Tibial artery (tissue), 4 donors: ENCODE measurements around the gene ATAD3C.
"Not testable (repeated sequence)": the region's sequence is repeated elsewhere in the genome, so short reads cannot be mapped to it uniquely, and the experiment has no call there.

Source experiments
- DNase-seq, 2 donors: peaks; one replicate each; pipeline ENCODE4 v3.0.0-alpha.2; 2019
- H3K27ac ChIP-seq, 2 donors: fragments of 200-600 bp; sonication (generic) in 1 of 2; 1 replicate in 1 of 2; 2 replicates in 1 of 2; pipeline ENCODE4 v1.5.1; 2018 to 2019; ENCODE audit warnings: mild to moderate bottlenecking in 1 of 2
- H3K27me3 ChIP-seq, 2 donors: fragments of 200-600 bp; sonication (generic) in 1 of 2; one replicate each; pipeline versions ENCODE4 v1.5.1 to v1.6.0; 2016 to 2019
- H3K36me3 ChIP-seq, 3 donors: fragments of 200-600 bp; sonication (generic) in 2 of 3; one replicate each; pipeline ENCODE4 v1.5.1; 2016 to 2019; ENCODE audit warnings: mild to moderate bottlenecking in 2 of 3
- H3K4me1 ChIP-seq, 4 donors: fragments of 200-600 bp; sonication (generic) in 2 of 4; 1 replicate in 3 of 4; 2 replicates in 1 of 4; pipeline ENCODE4 v1.5.1; 2016 to 2019
- H3K4me3 ChIP-seq, 2 donors: fragments of 200-600 bp; sonication (generic) in 1 of 2; 1 replicate in 1 of 2; 2 replicates in 1 of 2; pipeline ENCODE4 v1.5.1; 2018 to 2019; ENCODE audit warnings: mild to moderate bottlenecking in 2 of 2
- H3K9me3 ChIP-seq, 3 donors: fragments of 200-600 bp; sonication (generic) in 1 of 3; one replicate each; pipeline ENCODE4 v1.5.1; 2016 to 2019
- intact Hi-C: fragments of 100-400 bp; cut with DNase I; formaldehyde crosslinking; loops from one replicate; pipeline ENCODE4 v1.15.0; 2023; ENCODE audit warnings: low total_unique reads
- TF ChIP-seq, protein P1 (sequence below), 2 experiments: fragments of 200-600 bp in 1 of 2; fragments of 450-650 bp in 1 of 2; IDR thresholded peaks; one replicate each; pipeline ENCODE4 v1.5.1; 2017 to 2019; ENCODE audit warnings: antibody characterized with exemption in 2 of 2, mild to moderate bottlenecking in 1 of 2, moderate library complexity in 1 of 2

The ATAD3C gene

DNA sequence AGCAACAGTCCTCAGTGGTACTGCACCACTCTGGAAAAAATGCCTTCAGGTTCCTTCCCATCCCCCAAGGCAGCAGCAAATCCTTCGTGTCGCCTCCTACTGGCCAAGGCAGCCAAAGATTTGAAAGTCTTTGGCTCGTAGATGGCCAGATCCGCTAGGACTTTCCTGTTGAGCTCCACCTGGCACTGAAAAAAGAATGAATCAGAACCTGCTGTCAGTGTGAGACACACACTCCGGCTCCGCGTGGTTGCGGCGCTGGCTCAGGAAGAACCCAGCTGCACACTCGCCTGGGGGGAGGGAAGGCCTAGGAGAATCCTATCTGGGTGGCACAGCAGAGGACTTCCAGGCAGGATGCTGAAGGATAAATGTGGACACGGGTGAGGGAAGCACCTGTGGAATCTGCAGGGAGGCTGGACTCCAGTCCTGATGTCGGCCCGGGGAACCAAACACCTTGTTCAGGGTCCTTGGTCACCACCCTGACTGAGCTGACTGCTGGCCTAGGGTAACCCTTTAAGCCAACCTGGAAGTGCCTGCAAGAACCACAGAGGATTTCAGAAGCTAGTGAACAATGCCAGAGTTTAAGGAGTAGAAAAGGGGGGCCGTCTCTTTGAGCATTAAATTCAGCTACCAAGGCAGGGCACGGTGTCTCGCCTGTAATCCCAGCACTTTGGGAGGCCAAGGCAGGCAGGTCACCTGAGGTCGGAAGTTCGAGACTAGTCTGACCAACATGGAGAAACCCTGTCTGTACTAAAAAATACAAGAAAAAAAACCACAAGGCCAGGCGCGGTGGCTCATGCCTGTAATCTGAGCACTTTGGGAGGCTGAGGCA, 47.2 kb upstream of the ATAD3C start:
- H3K4me3 ChIP-seq: no peak overlapping the region
- DNase-seq: no peak
- H3K27ac ChIP-seq: no peak overlapping the region
- no peaks in the 10 kb centered on the region for H3K9me3 ChIP-seq
- intact Hi-C loops: loop anchor here (5.0 kb wide), 1 partner anchor 40 kb away; no protein-coding TSS in a partner anchor
- peaks cover 0 to 48% (median 41%) of the 10 kb centered on the region in 4 donors for H3K4me1 ChIP-seq
- no peaks in the 10 kb centered on the region for H3K27me3 ChIP-seq
- TF ChIP-seq, protein P1, sequence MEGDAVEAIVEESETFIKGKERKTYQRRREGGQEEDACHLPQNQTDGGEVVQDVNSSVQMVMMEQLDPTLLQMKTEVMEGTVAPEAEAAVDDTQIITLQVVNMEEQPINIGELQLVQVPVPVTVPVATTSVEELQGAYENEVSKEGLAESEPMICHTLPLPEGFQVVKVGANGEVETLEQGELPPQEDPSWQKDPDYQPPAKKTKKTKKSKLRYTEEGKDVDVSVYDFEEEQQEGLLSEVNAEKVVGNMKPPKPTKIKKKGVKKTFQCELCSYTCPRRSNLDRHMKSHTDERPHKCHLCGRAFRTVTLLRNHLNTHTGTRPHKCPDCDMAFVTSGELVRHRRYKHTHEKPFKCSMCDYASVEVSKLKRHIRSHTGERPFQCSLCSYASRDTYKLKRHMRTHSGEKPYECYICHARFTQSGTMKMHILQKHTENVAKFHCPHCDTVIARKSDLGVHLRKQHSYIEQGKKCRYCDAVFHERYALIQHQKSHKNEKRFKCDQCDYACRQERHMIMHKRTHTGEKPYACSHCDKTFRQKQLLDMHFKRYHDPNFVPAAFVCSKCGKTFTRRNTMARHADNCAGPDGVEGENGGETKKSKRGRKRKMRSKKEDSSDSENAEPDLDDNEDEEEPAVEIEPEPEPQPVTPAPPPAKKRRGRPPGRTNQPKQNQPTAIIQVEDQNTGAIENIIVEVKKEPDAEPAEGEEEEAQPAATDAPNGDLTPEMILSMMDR (IDR thresholded peaks at IDR 0.05): no peak
- peaks cover 48 to 61% (median 56%) of the 10 kb centered on the region in 3 donors for H3K36me3 ChIP-seq

DNA sequence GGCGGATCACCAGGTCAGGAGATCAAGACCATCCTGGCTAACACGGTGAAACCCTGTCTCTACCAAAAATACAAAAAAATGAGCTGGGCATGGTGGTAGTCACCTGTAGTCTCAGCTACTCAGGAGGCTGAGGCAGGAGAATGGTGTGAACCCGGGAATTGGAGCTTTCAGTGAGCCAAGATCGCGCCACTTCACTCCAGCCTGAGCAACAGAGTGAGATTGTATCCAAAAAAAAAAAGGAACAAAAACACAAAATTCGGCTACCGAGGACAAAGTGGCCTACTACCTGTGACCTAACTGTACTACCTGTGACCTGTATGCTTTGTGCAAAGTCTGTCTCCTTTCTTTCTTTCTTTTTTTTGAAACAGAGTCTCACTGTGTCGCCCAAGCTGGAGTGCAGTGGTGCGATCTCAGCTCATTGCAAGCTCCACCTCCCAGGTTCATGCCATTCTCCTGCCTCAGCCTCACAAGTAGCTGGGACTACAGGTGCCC, 46.5 kb upstream of the ATAD3C start:
- DNase-seq, H3K27me3 ChIP-seq, H3K9me3 ChIP-seq, H3K27ac ChIP-seq, H3K4me3 ChIP-seq: not testable (repeated sequence)
- intact Hi-C loops: loop anchor here (5.0 kb wide), 1 partner anchor 39 kb away; no protein-coding TSS in a partner anchor
- peaks cover 0 to 46% (median 38%) of the 10 kb centered on the region in 4 donors for H3K4me1 ChIP-seq
- peaks cover 41 to 55% (median 50%) of the 10 kb centered on the region in 3 donors for H3K36me3 ChIP-seq

DNA sequence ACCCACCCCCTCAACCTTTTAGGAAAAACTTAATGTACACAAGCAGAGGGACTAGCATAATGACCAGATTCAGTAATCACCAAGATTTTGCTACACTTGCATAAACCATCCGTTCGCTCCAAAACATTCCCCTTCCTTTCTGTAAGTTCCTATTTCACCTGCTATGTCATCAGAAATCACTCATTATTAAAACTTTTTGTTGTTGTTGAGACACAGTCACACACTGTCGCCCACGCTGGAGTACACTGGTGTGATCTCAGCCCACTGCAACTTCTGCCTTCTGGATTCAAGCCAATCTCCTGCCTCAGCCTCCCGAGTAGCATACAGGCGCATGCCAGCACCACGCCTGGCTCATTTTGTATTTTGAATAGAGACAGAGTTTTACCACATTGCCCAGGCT, 45.8 kb upstream of the ATAD3C start:
- H3K36me3 ChIP-seq: peaks cover 41 to 54% (median 50%) of the 10 kb centered on the region in 3 donors
- H3K4me3 ChIP-seq: no peak overlapping the region
- TF ChIP-seq, protein P1 (IDR thresholded peaks at IDR 0.05): no peak
- no peaks in the 10 kb centered on the region for H3K27me3 ChIP-seq
- peaks cover 0 to 47% (median 38%) of the 10 kb centered on the region in 4 donors for H3K4me1 ChIP-seq
- H3K9me3 ChIP-seq: no peaks in the 10 kb centered on the region
- no peak overlapping the region for H3K27ac ChIP-seq
- intact Hi-C loops: loop anchor here (5.0 kb wide), 1 partner anchor 39 kb away; no protein-coding TSS in a partner anchor
- DNase-seq: no peak

DNA sequence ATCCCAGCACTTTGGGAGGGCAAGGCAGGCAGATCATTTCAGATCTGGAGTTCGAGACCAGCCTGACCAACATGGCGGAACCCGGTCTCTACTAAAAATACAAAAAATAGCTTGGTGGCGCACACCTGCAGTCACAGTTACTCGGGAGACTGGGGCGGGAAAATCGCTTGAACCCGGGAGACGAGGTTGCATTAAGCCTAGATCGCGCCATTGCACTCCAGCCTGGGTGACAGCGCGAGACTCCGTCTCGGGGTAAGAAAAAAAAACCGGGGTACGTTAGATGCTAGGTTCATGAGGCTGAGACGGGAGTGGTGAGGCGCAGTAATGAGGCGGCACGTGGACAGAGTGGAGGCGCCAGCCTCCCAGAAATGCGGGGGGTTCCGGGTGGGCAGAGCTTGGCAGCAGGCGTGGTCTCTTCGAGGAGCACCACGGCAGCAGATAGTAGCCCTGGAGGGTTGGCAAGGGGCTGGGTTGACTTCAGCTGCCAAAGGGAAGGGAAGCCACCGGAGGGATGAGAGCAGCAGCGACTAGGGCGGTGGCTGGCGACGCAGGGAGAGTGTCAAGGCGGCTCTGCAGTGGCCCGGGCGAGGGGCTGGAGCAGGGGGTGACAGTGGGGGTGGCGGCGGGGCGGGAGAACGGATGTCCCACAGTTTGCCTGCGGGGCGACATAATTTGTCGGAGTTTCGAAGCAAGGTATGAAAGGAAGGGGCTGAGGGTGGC, 43.2 kb upstream of the ATAD3C start:
- no peaks in the 10 kb centered on the region for H3K9me3 ChIP-seq
- H3K36me3 ChIP-seq: peaks cover 38 to 45% (median 42%) of the 10 kb centered on the region in 3 donors
- DNase-seq: peak in 1 of 2 donors; percentile 63
- TF ChIP-seq, protein P1 (IDR thresholded peaks at IDR 0.05): no peak
- intact Hi-C loops: no loop called here
- no peaks in the 10 kb centered on the region for H3K27me3 ChIP-seq
- peaks cover 0 to 39% (median 29%) of the 10 kb centered on the region in 4 donors for H3K4me1 ChIP-seq
- peak overlapping the region; percentile 84 to 98 for H3K4me3 ChIP-seq
- peak overlapping the region; percentile 81 to 91 for H3K27ac ChIP-seq

DNA sequence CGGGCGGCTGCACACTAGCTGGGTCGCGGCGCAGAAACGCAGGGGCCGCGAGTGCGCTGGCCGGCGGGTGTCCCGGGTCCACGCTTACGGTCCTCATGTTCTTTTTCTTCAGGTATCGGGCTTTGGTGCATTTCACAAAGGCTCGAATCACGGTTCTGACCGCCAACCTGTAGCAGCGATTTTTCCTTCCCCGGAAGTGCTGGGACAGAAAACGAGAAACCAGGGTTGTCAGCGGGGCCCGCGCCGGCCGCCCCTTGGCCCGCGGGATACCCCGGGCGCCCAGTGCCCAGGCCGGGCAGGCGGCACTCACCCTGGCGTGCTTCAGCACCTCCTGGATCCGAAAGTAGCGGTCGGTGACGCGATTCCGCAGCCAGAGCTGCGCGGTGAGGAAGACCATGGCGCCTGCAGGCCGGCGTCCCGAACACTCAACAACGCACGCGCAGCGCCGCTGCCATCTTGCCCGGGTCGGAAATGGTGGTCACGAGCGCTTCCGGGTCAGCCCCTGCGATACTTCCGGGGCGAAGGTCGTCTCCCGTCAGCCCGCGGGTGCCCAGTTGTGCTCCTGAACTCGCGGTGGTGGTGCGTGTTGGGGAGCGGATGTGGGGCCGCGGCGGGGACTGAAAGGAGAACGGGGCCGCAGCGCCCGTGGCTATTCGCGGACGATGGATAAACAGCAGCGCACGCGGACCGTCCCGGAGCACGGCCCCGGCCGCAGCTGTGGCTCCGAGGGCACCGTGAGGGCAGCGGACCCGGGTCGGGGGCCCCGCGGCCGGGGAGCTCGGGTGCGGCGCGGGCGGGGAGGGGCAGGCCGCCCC, 42.5 kb upstream of the ATAD3C start, which contains the start of gene MRPL20:
MRPL20 (minus strand) TSS at position 473 of the 815 bp plus-strand sequence; CDS start at position 397, 76 bp downstream.
- peaks cover 30 to 37% (median 34%) of the 10 kb centered on the region in 3 donors for H3K36me3 ChIP-seq
- intact Hi-C loops: no loop called here
- peaks cover 0 to 39% (median 29%) of the 10 kb centered on the region in 4 donors for H3K4me1 ChIP-seq
- no peaks in the 10 kb centered on the region for H3K27me3 ChIP-seq
- H3K4me3 ChIP-seq: peak within 1 kb of the TSS; percentile 84 to 98
- TF ChIP-seq, protein P1 (IDR thresholded peaks at IDR 0.05): no peak
- peak; percentile 94 to 96 for DNase-seq
- H3K27ac ChIP-seq: peak within 1 kb of the TSS; percentile 81 to 91
- H3K9me3 ChIP-seq: no peaks in the 10 kb centered on the region
